HG02840 (cell line): Measurements from ENCODE around the gene C21orf58.
"Not testable (repeated sequence)": the region's sequence is repeated elsewhere in the genome, so short reads cannot be mapped to it uniquely, and the experiment has no call there.

ENCODE experiments used
- ATAC-seq: cut with Tn5 transposase; IDR thresholded peaks from one replicate; pipeline ENCODE4 v1.9.1; 2021; ENCODE audit warnings: mild to moderate bottlenecking, moderate library complexity, moderate number of reproducible peaks; ENCODE audit not compliant: unreplicated experiment, low FRiP score

Gene C21orf58

DNA sequence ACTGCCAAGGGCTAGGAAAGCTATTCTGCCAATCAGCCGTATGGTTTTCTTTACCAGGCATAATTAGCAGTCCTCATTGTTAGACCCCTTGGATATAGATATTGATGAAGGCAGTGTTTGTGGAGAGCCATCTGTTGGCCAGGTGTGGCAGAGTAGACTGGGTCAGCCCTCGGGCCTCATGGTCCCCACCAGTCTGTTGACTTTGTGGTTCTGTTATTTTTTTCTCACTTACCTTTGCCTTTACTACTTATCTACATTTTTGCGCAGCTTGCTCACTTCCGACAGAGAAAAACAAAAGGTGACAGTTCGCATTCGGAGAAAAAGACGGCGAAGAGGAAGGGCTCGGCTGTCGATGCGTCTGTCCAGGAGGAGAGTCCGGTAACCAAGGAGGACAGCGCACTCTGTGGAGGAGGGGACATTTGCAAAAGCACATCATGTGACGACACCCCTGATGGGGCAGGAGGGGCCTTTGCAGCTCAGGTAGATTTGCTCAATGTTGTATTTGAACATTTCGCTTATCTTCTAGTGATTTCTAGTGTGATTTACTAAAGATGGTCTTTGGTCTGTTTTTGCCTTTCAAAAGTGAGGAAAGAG is 2.5 kb upstream of the C21orf58 start:
- no peak for ATAC-seq

DNA sequence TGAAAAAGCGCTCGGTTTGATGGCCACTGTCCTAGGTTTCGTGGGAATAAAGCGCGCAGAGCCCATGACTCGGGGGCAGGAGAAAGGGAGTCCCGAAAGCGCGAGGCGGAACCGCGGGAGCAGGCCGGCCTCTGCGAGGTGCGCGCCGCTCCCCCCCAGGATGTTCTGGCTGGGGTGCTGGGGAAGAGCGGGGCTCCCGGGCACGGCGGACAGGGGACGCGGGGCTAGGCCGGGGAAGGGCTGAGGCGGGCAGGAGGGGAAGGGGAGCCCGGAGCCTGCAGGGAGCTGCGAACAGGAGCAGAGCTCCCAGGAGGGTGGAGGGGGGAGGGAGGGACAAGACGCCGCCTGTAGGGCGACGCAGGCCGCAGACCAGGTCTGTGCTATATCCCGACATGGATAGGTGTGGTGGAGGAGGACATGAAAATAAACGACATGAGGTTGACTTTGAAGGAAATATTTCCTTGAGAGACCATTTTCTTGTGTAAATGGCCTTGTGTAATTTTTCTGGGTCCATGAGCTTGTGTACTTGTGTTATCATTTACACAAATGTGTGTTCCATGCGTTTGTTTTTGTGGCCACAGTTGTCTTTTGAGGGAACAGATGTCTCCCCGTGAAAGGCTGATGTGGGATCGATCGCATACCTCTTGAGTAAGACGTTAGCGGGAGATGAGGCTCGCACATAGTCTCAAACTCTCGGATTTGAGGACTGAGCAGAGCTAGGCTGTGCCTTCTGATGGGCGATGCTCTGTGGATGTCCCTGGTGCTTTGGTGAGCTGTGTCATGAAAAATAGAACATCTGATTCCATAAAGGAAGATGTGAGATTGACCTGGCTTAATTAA is 1.6 kb upstream of the C21orf58 start:
- ATAC-seq: no peak

GRCh38 chr21:46324390-46325072 is 861 bp upstream of the C21orf58 start:
- ATAC-seq: peak; percentile 57

GRCh38 chr21:46323227-46323709 is 402 bp downstream of the C21orf58 start:
- peak; percentile 2 for ATAC-seq

- ATAC-seq: no peak
Measured at GRCh38 chr21:46322351-46323226, 1.1 kb downstream of the C21orf58 start.

DNA sequence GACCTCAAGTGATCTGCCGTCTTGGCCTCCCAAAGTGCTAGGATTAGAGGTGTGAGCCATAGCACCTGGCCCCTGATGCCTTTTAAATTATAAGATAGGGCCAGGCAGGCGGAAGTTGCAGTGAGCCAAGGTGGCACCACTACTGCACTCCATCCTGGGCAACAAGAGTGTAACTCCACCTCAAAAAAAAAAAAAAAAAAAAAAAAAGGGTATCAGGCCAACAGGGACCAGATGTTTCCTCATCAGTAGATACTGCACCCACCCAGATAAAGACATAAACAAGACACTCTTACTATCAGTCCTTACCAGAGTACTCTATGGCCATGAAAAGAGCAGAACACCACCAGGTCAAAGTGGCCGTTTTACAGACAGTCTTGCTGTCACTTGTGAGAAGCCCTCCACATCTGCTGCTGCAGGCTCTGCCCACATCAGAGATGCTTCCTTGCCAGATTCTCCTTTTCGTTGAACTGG is 3.3 kb downstream of the C21orf58 start:
- no peak for ATAC-seq

DNA sequence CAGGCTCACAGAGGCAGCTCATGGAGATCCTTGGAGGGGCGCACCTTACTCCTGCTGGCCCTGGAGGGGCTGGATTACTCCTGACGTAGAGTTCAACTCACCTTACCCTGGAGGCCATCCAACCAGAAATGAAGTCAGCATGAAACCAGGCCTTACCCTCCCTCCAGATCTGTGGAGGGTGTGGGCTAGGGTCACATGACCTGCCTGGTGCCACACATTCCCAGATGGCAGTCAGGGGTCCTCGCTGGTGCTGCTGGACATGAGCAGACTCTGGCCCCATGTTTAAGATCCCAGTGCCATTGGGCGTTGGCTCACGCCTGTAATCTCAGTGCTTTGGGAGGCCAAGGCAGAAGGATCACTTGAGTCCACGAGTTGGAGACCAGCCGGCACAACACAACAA is 4.5 kb downstream of the C21orf58 start:
- ATAC-seq: no peak

DNA sequence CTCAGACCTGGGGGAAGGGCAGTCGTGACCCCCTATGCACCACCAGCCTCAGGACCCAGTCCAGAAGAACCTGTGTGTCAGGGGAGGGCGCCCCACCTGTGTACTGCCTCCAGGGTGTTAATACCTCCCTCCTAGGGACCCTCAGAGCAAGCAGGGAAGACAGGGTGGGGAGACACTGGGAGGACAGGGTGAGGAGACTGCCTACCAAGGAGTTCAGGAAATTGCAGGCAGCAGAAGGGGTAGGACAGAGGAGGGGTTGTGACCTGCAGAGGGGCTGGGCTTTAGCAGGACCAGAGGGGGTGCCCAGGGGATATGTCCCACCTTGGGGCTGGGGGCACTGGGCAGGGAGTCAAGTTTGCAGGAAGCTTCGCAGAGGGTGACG is 5.2 kb downstream of the C21orf58 start:
- ATAC-seq: no peak

- no peak for ATAC-seq
Measured at GRCh38 chr21:46317710-46318463, 5.8 kb downstream of the C21orf58 start.

- no peak for ATAC-seq
Measured at GRCh38 chr21:46316708-46317324, 6.9 kb downstream of the C21orf58 start.

- no peak for ATAC-seq
Measured at GRCh38 chr21:46314441-46315020, 9.1 kb downstream of the C21orf58 start.

GRCh38 chr21:46312949-46313348 is 10.7 kb downstream of the C21orf58 start:
- no peak for ATAC-seq

- ATAC-seq: no peak
Measured at GRCh38 chr21:46311568-46311967, 12.1 kb downstream of the C21orf58 start.

DNA sequence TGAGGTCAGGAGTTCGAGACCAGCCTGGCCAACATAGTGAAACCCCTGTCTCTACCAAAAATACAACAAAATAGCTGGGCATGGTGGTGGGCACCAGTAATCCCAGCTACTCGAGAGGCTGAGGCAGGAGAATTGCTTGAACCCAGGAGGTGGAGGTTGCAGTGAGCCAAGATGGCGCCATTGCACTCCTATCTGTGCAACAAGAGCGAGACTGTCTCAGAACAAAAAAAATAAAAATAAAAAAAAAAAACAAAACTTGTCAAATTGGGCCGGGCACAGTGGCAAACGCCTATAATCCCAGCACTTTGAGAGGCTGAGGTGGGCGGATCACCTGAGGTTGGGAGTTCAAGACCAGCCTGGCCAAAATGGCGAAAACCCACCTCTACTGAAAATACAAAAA is 13.4 kb downstream of the C21orf58 start:
- ATAC-seq: not testable (repeated sequence)

- no peak for ATAC-seq
Measured at GRCh38 chr21:46308431-46308830, 15.2 kb downstream of the C21orf58 start.

- no peak for ATAC-seq
Measured at GRCh38 chr21:46307625-46308024, 16.0 kb downstream of the C21orf58 start.

- no peak for ATAC-seq
Measured at GRCh38 chr21:46304955-46305354, 18.7 kb downstream of the C21orf58 start.

- no peak for ATAC-seq
Measured at GRCh38 chr21:46304437-46304836, 19.2 kb downstream of the C21orf58 start.

DNA sequence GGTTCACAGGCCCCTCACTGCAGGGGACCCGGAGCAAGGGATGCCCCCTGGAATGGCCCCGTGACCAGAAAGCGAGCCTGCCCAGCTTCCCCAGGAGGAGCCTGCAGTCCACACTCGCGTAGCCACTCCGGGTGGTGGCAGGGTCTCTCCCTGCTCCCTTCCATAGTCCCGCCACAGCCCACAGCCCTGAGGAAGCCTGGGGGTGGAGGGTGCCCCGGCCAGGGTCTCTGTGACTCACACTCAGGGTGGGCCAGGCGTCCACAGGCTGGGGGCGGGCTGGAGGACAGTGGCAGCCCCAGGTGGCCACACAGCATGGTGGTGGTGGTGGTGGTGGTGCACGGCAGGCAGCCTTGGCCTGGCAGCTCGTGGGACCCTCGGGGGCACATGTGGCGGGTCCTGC is 21.9 kb downstream of the C21orf58 start:
- no peak for ATAC-seq
